Germinal center (tissue), 1 donor: Measurements from ENCODE around the gene ITPRID1.

Experiments used
- DNase-seq: peaks from one replicate; pipeline ENCODE4 v3.0.0; 2012; ENCODE audit warnings: mixed read lengths, low spot score

Gene ITPRID1

DNA sequence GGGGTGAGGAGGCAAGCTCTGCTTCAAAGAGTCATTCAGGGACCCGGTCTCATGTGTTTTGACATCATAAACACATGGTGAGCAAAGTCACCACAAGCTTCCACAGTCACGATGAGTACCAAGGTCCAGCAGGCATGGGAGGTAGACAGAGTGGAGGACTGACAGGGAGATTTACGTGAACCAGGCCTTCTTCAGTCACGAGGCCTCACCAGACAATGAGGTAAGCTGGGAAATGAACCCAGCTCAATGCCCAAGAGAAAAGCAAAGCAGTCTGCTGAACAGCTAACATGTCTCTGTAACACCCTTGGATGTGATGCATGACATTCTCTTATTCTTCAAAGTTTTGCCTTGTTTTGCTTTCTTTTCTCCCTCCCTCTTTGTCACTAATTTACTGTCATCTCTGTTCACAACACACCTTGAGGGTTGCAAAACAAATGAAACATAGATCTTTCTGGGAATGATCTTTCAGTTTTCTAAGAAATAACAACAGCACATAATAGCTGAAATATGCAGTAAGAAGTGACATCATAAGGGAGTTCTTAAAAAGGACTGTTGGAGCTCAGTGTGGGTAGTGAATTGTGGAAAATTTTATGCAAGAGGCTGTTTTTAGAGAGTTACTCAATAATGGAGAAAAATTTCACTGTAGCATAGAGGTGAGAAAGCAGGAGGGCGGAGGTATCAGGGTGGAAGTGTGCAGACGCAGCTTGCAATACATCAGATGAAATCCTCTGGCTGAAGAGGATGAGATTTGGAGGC, 182.1 kb downstream of the ITPRID1 start:
- DNase-seq: no peak

DNA sequence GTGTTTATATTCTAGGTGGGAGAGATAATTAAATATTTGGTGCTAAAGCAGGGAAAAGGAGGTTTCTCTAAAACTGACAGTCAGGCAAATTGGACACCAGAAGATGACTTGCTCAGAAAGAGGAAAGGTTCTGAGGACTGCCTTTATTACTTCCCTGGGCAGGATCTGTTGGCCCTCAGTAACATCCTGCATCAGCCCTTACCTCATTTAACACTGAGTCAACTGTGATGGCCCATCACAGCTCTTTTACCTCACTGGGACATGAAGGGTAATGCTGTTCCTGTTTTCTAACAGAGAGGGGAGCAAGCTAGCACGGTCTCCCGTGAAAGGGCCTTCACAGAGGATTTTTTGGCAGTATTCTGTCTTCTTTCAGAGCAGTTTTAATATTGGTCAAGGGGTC, 185.2 kb downstream of the ITPRID1 start:
- no peak for DNase-seq

DNA sequence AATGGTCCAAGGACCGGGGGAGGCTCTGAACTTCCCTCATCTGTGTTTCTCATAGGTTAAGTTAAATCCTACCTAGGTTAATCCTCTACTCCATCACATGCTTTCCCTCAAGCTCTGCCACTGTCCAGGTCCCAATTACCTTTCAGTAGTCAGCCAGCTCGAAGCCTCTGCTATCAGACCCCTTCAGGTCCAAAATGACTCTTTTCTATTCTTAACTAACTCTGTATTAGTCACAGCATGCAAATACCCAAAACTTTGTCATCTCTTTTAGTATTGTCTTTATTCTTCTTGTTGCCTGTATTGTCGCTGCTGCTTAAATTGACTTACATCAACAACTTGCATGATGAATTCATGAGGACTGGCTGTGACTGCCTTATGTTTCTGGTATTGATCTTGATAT, 188.5 kb downstream of the ITPRID1 start:
- no peak for DNase-seq

DNA sequence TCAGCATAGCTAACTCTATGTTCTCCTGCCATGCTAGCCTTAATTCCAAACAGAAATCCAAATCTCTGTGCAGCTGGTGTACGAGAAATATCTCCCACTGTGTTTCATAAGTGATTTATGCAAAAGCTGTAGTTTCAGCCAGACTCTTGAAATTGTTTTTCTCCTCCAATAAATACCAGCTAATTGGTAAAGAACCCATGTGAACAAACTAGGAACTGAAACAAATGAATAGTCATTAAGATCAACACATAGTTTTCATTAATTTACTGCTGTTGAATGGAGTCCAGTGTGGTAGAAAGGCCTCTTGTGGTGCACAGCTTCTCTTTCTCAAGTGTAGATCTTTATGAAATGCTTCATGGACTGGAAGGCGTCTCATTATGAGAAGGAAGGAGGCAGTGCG, 191.5 kb downstream of the ITPRID1 start:
- no peak for DNase-seq

DNA sequence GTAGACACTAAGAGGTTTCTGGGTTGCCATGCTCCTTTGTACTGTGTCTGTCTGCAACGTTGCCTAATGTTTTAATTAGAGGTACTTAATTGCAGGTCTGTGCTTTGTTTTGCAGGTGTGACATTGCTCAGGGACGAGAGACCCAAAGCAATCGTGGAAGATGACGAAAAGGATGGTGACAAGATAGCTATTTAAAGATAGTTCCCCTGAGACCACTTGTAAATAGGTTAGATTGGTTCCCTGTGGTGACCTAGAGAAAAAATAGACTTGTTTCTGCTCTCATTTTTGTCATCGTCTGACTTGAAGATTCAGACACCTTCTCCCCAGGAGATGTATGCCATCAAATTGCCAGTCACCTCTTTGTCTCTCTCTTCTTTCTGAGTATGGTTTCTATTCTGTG, 193.2 kb downstream of the ITPRID1 start:
- DNase-seq: no peak
